AG08395 (cell line): ENCODE measurements around the gene NAA35.

Source experiments
- DNase-seq: peaks from one replicate; pipeline ENCODE4 v3.0.0; 2012; ENCODE audit warnings: mixed read lengths, low spot score

NAA35 gene

DNA sequence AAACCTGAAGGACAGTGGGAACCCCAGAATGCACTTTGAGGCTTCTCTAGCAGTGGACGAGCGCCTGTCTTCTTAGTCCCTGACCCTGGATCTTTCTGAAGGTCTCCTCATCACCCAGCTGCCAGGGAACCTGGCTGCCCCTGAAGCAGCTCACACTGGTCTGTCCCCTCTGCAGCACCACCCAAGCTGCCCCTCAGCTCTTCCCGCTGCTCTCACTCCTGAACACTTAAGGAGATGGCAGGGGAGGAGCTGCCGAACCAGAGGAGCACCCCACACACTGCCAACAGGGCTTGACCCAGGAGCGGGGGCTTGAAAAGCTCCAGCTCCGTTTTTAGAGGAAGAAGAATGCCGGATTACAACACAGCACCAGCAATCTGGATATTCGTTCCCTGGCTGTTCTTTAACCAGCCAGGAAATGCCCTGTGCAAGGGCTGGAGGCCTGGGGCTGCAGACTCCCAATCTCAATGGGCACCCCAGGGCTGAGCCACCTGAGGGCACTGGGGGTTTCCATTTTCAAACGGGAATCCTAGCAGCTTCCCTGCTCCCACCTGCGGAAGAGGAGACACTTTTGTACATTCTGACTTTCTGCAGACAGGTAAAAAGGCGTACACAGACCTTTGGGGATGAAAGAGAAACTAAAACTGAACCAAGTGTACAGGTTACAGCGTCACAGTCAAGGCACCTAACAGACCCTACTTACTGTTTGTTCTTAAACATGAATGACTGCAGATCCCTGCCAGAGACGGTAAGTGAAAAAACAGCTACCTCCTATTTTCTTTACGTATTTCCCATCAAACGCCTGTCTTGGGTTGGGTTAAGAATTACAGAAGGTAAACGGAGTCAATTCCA lies 122.1 kb downstream of the NAA35 start:
- DNase-seq: no peak

GRCh38 chr9:86064220-86064619 lies 123.3 kb downstream of the NAA35 start:
- no peak for DNase-seq

DNA sequence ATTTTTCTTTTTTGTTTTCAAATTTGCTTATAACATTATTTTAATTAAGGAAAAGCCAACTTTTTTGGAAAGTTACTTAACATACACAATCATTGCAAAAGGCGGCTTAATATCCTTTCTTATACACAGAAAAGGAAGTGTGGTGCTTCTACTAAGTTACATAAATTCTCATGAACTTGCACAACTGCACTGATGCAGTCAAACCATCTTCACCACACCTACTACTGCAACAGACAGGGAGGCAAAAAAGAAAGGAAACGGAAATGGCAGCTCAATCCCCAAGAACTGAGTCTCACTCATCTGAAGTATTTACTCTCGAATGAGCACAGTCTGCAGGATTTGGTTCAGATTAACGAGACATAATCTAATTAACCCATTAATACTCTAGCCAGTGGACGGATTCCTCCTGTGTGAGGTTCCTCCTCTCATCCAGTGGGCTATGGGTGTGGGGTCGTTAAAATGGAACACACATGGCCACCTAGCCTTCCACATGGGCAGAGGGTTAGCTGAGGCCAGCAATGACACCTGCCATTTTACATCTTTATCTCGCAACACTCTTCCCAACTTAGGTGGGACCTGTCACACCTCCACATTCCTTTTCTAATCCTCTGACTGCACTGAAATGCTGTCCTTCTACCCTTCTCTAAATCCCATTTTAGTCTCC lies 128.4 kb downstream of the NAA35 start:
- no peak for DNase-seq
